SK-N-SH (cell line): ENCODE data around the gene BBLN. TPM values are rescaled to one million over a fixed set of nuclear protein-coding genes. Genes with fewer than 3 reads are reported as not detected.

ENCODE experiments used
- CTCF ChIA-PET: fragments of 300-600, 350-600 bp; formaldehyde crosslinking; extraction: SDS; loops from one replicate; lab custom pipeline; 2021; lab: Yijun Ruan, JAX
- POLR2A ChIA-PET: fragments of 350-600 bp; sonication (Branson Sonifier 250); formaldehyde crosslinking; extraction: SDS; loops from one replicate; lab custom pipeline; 2020; ENCODE audit warnings: antibody characterized with exemption, inconsistent platforms; lab: Yijun Ruan, JAX
- DNase-seq: peaks from one replicate; pipeline ENCODE4 v3.0.0; 2012
- H2AFZ ChIP-seq: fragments of 200-600 bp; sonication (generic); 2 replicates; pipeline ENCODE4 v1.8.1; 2016; ENCODE audit warnings: antibody characterized with exemption, mild to moderate bottlenecking, low read depth
- H3F3A ChIP-seq: fragments of 200-600 bp; sonication (generic); replicated peaks from 2 replicates; pipeline ENCODE3; 2016; ENCODE audit warnings: antibody characterized with exemption, mild to moderate bottlenecking; ENCODE audit not compliant: insufficient read depth
- H3K27ac ChIP-seq, 2 experiments: fragments of 200-500 bp in 1 of 2; fragments of 200-600 bp in 1 of 2; sonication (Bioruptor generic) in 1 of 2; sonication (generic), shearing (Covaris generic) in 1 of 2; 2 replicates each; pipeline versions ENCODE4 v1.5.1 to v1.6.1; 2014 to 2016; ENCODE audit warnings: low read depth in 2 of 2, inconsistent platforms in 1 of 2, low read length in 1 of 2, mild to moderate bottlenecking in 1 of 2, mixed read lengths in 1 of 2
- H3K27me3 ChIP-seq: fragments of 200-600 bp; sonication (generic), shearing (Covaris generic); 2 replicates; pipeline ENCODE4 v1.6.1; 2016; ENCODE audit warnings: mixed run types; ENCODE audit not compliant: insufficient read depth
- H3K36me3 ChIP-seq, 2 experiments: fragments of 200-500 bp in 1 of 2; fragments of 200-600 bp in 1 of 2; sonication (Bioruptor generic) in 1 of 2; sonication (generic) in 1 of 2; replicated peaks in 1 of 2; 2 replicates each; pipeline versions ENCODE3 to v1.5.1; 2014 to 2016; ENCODE audit warnings: low read length in 1 of 2, mild to moderate bottlenecking in 1 of 2; ENCODE audit not compliant: insufficient read depth in 2 of 2, control insufficient read depth in 1 of 2
- H3K4me1 ChIP-seq, 2 experiments: fragments of 200-500 bp in 1 of 2; fragments of 200-600 bp in 1 of 2; sonication (Bioruptor generic) in 1 of 2; sonication (generic), shearing (Covaris generic) in 1 of 2; 2 replicates each; pipeline versions ENCODE4 v1.5.1 to v1.6.1; 2014 to 2016; ENCODE audit warnings: low read depth in 1 of 2, low read length in 1 of 2, mixed run types in 1 of 2; ENCODE audit not compliant: insufficient read depth in 2 of 2, control insufficient read depth in 1 of 2
- H3K4me2 ChIP-seq: fragments of 200-600 bp; sonication (generic), shearing (Covaris generic); 2 replicates; pipeline ENCODE4 v1.6.1; 2017; ENCODE audit warnings: mixed run types
- H3K4me3 ChIP-seq, 2 experiments: fragments of 200-500 bp in 1 of 2; fragments of 200-600 bp in 1 of 2; sonication (Bioruptor generic) in 1 of 2; sonication (generic), shearing (Covaris generic) in 1 of 2; 2 replicates each; pipeline versions ENCODE4 v1.5.1 to v1.8.1; 2014 to 2016; ENCODE audit warnings: low read depth in 2 of 2, inconsistent platforms in 1 of 2, low read length in 1 of 2, mild to moderate bottlenecking in 1 of 2, mixed read lengths in 1 of 2, moderate library complexity in 1 of 2
- H3K79me2 ChIP-seq: fragments of 200-600 bp; sonication (generic); 2 replicates; pipeline ENCODE4 v1.8.1; 2017; ENCODE audit warnings: mild to moderate bottlenecking; ENCODE audit not compliant: insufficient read depth
- H3K9ac ChIP-seq: fragments of 200-600 bp; sonication (generic); 2 replicates; pipeline ENCODE4 v1.6.1; 2017; ENCODE audit warnings: mixed run types
- H3K9me2 ChIP-seq: fragments of 200-600 bp; sonication (generic); 2 replicates; pipeline ENCODE4 v1.6.1; 2017; ENCODE audit warnings: mixed run types
- H3K9me3 ChIP-seq: fragments of 200-600 bp; sonication (generic); 2 replicates; pipeline ENCODE4 v1.6.1; 2017; ENCODE audit warnings: mixed run types, mild to moderate bottlenecking, moderate library complexity
- H4K20me1 ChIP-seq: fragments of 200-600 bp; sonication (generic); 2 replicates; pipeline ENCODE4 v1.6.1; 2017; ENCODE audit warnings: mild to moderate bottlenecking, mixed run types; ENCODE audit not compliant: insufficient read depth
- CHD2 ChIP-seq: fragments of 150-350 bp; IDR thresholded peaks from 2 replicates; pipeline ENCODE4 v1.6.1; 2018; ENCODE audit warnings: low read length; ENCODE audit not compliant: partially characterized antibody
- ELF1 ChIP-seq: IDR thresholded peaks from 2 replicates; pipeline ENCODE4 v1.4.0; 2012
- EP300 ChIP-seq, 2 experiments: IDR thresholded peaks; 2 replicates each; pipeline versions ENCODE4 v1.4.0 to v1.6.1; 2012; ENCODE audit warnings: borderline replicate concordance in 1 of 2, low read depth in 1 of 2, low read length in 1 of 2
- EZH2phosphoT487 ChIP-seq: fragments of 200-600 bp; sonication (generic); IDR thresholded peaks from 2 replicates; pipeline ENCODE4 v1.6.1; 2017; ENCODE audit warnings: low read depth, mixed run types, mild to moderate bottlenecking, antibody characterized with exemption, moderate library complexity, borderline replicate concordance
- FOXJ3 ChIP-seq: sonication (generic); formaldehyde crosslinking; IDR thresholded peaks from 2 replicates; pipeline ENCODE4 v1.5.1; 2020; ENCODE audit warnings: mild to moderate bottlenecking, missing genetic modification reagents
- GABPA ChIP-seq: IDR thresholded peaks from 2 replicates; pipeline ENCODE4 v1.4.0; 2012; ENCODE audit warnings: low read depth, mild to moderate bottlenecking
- GATA2 ChIP-seq: sonication (generic); formaldehyde crosslinking; IDR thresholded peaks from 2 replicates; pipeline ENCODE4 v1.5.0; 2020; ENCODE audit warnings: mild to moderate bottlenecking, missing genetic modification reagents
- MEF2A ChIP-seq: IDR thresholded peaks from 2 replicates; pipeline ENCODE4 v1.4.0; 2012; ENCODE audit warnings: low read depth, borderline replicate concordance
- MXI1 ChIP-seq: IDR thresholded peaks from 2 replicates; pipeline ENCODE4 v1.6.1; 2012; ENCODE audit warnings: mild to moderate bottlenecking, low read depth, low read length, improper control_type of control experiment
- NFIC ChIP-seq: IDR thresholded peaks from 2 replicates; pipeline ENCODE4 v1.4.0; 2012; ENCODE audit warnings: borderline replicate concordance
- NRF1 ChIP-seq: IDR thresholded peaks from 2 replicates; pipeline ENCODE4 v1.6.1; 2012; ENCODE audit warnings: low read depth, mild to moderate bottlenecking, low read length
- POLR2AphosphoS5 ChIP-seq: IDR thresholded peaks from 2 replicates; pipeline ENCODE4 v1.6.1; 2012; ENCODE audit warnings: low read depth, low read length
- RAD21 ChIP-seq: IDR thresholded peaks from 2 replicates; pipeline ENCODE4 v1.6.1; 2012; ENCODE audit warnings: mild to moderate bottlenecking, low read length
- RFX5 ChIP-seq: IDR thresholded peaks from 2 replicates; pipeline ENCODE4 v1.6.1; 2012; ENCODE audit warnings: mild to moderate bottlenecking, improper control_type of control experiment, low read length
- SIN3A ChIP-seq: IDR thresholded peaks from 2 replicates; pipeline ENCODE4 v1.6.1; 2012; ENCODE audit warnings: low read depth, mild to moderate bottlenecking, low read length, moderate library complexity, borderline replicate concordance
- SMC3 ChIP-seq: IDR thresholded peaks from 2 replicates; pipeline ENCODE4 v1.6.1; 2012; ENCODE audit warnings: low read depth, low read length, improper control_type of control experiment
- TCF12 ChIP-seq: IDR thresholded peaks from 2 replicates; pipeline ENCODE4 v1.4.0; 2012
- TEAD4 ChIP-seq: IDR thresholded peaks from 2 replicates; pipeline ENCODE4 v1.4.0; 2012; ENCODE audit warnings: mild to moderate bottlenecking, borderline replicate concordance; ENCODE audit not compliant: insufficient read depth
- YY1 ChIP-seq: IDR thresholded peaks from 2 replicates; pipeline ENCODE4 v1.4.0; 2012; ENCODE audit warnings: low read depth, mild to moderate bottlenecking
- WGBS: methylation state at CpG from one replicate; pipeline ENCODE4 v1.1.6; 2017; ENCODE audit warnings: low lambda C conversion rate; 5-methylcytosine and 5-hydroxymethylcytosine counted together
- polyA plus RNA-seq, 3 experiments: library from polyadenylated mRNA; depleted of rRNA; stranded (reverse); fragments of >200 nt; gene quantifications; 2 replicates each; pipeline ENCODE4 v1.2.3, GENCODE V29; 2012
- TF ChIP-seq, protein P1 (sequence below): IDR thresholded peaks from 2 replicates; pipeline ENCODE4 v1.4.0; 2012; ENCODE audit warnings: low read depth, borderline replicate concordance
- TF ChIP-seq, protein P2 (sequence below): fragments of 200-600 bp; sonication (generic); IDR thresholded peaks from 2 replicates; pipeline ENCODE4 v1.6.1; 2017; ENCODE audit warnings: antibody characterized with exemption, mild to moderate bottlenecking, moderate library complexity
- TF ChIP-seq, protein P3 (sequence below): fragments of 150-350 bp; IDR thresholded peaks from 2 replicates; pipeline ENCODE4 v1.6.1; 2016; ENCODE audit warnings: mild to moderate bottlenecking, low read depth, low read length
- TF ChIP-seq, protein P4 (sequence below): IDR thresholded peaks from 2 replicates; pipeline ENCODE4 v1.4.0; 2012; ENCODE audit warnings: low read depth
- TF ChIP-seq, protein P5 (sequence below): fragments of 150-350 bp; IDR thresholded peaks from 2 replicates; pipeline ENCODE4 v1.6.1; 2017; ENCODE audit warnings: antibody characterized with exemption, low read length, low read depth, borderline replicate concordance

The BBLN gene
- polyA plus RNA-seq, 1 of the 3 experiments (the other 2 are of a cell fraction) = 109 TPM

DNA sequence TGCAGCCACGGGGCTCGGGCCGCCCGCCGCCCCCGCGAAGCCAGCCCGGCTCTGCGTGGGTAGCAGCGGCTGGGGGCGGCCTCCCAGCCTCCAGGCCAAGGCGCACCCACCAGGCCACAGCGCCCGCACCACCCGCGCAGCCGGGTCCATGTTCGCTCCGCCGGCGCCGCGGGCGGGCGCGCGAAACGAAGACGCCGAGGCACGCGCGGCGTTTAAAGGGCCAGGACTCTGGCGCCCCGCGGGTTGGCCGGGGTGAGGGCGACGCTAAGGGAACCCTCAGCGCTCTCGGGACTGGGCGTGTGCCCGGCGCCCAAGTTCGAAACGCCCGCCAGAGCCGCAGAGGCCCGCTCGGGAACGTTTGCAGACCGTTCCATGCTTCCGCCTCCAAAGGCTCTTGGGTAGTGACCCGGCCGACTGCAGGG is 32.5 kb upstream of the BBLN start, which contains the start of gene PTGES2 (continued):
- TF ChIP-seq EZH2phosphoT487 (no peak), GATA2 (CRISPR knock-in tag) (no peak), MEF2A (peak; percentile 45; the same call in 1 of the 2 replicates), RAD21 (no peak)
- TF ChIP-seq, protein P1, sequence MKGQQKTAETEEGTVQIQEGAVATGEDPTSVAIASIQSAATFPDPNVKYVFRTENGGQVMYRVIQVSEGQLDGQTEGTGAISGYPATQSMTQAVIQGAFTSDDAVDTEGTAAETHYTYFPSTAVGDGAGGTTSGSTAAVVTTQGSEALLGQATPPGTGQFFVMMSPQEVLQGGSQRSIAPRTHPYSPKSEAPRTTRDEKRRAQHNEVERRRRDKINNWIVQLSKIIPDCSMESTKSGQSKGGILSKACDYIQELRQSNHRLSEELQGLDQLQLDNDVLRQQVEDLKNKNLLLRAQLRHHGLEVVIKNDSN = no peak; the same call in 1 of the 2 replicates
- TF ChIP-seq, protein P2, sequence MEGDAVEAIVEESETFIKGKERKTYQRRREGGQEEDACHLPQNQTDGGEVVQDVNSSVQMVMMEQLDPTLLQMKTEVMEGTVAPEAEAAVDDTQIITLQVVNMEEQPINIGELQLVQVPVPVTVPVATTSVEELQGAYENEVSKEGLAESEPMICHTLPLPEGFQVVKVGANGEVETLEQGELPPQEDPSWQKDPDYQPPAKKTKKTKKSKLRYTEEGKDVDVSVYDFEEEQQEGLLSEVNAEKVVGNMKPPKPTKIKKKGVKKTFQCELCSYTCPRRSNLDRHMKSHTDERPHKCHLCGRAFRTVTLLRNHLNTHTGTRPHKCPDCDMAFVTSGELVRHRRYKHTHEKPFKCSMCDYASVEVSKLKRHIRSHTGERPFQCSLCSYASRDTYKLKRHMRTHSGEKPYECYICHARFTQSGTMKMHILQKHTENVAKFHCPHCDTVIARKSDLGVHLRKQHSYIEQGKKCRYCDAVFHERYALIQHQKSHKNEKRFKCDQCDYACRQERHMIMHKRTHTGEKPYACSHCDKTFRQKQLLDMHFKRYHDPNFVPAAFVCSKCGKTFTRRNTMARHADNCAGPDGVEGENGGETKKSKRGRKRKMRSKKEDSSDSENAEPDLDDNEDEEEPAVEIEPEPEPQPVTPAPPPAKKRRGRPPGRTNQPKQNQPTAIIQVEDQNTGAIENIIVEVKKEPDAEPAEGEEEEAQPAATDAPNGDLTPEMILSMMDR = no peak

DNA sequence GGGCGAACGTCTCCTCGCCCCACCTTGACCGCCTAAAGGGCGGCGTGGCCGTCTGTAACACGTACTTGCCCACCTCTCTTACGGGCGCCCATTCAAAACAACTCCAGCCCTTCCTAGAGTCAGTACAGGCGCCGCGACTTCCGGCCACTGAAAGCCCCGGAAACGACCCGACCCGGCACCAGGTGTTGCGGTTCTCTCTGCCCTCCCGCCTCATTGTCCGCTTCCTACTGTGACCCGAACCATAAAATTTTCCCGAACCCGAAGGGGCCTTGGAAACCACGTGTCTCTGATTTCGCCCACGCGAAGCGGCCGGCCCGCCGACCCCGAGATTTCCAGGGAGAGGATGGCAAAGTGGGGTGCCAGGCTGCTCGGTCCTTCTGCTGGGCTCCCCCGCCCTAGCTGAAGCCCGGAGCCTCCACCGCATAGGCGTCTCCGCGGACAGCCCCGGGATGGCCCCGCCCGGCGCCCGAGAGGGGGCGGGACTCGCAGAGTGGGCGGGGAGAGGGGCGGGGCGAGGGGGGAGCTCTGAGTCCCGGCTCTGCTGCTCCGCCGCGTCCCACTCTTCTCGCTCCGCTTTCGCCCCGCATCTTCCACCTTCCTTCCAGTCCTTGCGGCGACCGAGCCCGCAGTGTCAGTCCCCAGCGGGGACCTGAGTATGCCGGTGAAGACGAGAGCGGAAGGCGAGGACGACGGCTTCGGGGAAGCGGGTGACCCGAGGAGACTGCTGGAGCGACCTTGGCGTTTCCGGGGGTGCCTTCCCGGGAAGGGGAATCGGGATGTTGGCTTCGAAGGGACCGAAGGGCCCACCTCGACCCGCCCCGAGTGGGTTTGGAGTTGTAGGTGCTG is 31.9 kb upstream of the BBLN start:
- Histone ChIP-seq H3K36me3 (peaks cover 0 to 10% of the 10 kb centered on the region in 2 experiments), H3F3A (no peaks in the 10 kb centered on the region), H2AFZ (peak overlapping the region; percentile 99), H3K9me2 (no peaks in the 10 kb centered on the region), H4K20me1 (peaks cover 14% of the 10 kb centered on the region; the same call in 1 of the 2 replicates), H3K9ac (peak overlapping the region; percentile 89), H3K9me3 (no peaks in the 10 kb centered on the region), H3K4me3 (peak overlapping the region; percentile 94 to 96), H3K27me3 (no peaks in the 10 kb centered on the region), H3K4me1 (peaks cover 0 to 27% of the 10 kb centered on the region in 2 experiments; a peak in 1 of 4 replicates), H3K4me2 (peak overlapping the region; percentile 98), H3K79me2 (peaks cover 21% of the 10 kb centered on the region), H3K27ac (peak overlapping the region; percentile 91 to 97)
- CTCF ChIA-PET = interaction anchor here (0.8 to 6.3 kb wide), 5 partner anchors 12 to 185 kb away, joined by 3 to 82 read pairs (median 3); no protein-coding TSS in a partner anchor
- peak; percentile 94 for DNase-seq
- POLR2A ChIA-PET = interaction anchor here (1.1 to 1.4 kb wide), 3 partner anchors 10 to 34 kb away, joined by 3 read pairs; no protein-coding TSS in a partner anchor
- 0% methylated on average over 33 of the region's 82 CpGs for WGBS
- TF ChIP-seq SIN3A (0 out of 2 replicates have a peak, but pooled peaks have one; percentile 23), TCF12 (no peak), EZH2phosphoT487 (no peak), GATA2 (CRISPR knock-in tag) (no peak), EP300 (IDR thresholded peaks at IDR 0.05; ENCODE audit: borderline replicate concordance in 1 of 2, low read depth in 1 of 2, low read length in 1 of 2) (peak in 1 of 2 experiments; percentile 15; a peak in 1 of 4 replicates), MXI1 (peak; percentile 82), YY1 (0 out of 2 replicates have a peak, but pooled peaks have one; percentile 60), GABPA (peak; percentile 59; the same call in 1 of the 2 replicates), MEF2A (no peak; the same call in 1 of the 2 replicates), POLR2AphosphoS5 (0 out of 2 replicates have a peak, but pooled peaks have one; percentile 58), NFIC (no peak), NRF1 (no peak), ELF1 (no peak; the same call in none of the 2 replicates), FOXJ3 (CRISPR knock-in tag) (no peak), RAD21 (no peak), CHD2 (peak; percentile 31), RFX5 (no peak), SMC3 (no peak), TEAD4 (no peak)
- TF ChIP-seq, protein P1 = peak; percentile 87
- TF ChIP-seq, protein P3, sequence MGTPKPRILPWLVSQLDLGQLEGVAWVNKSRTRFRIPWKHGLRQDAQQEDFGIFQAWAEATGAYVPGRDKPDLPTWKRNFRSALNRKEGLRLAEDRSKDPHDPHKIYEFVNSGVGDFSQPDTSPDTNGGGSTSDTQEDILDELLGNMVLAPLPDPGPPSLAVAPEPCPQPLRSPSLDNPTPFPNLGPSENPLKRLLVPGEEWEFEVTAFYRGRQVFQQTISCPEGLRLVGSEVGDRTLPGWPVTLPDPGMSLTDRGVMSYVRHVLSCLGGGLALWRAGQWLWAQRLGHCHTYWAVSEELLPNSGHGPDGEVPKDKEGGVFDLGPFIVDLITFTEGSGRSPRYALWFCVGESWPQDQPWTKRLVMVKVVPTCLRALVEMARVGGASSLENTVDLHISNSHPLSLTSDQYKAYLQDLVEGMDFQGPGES = no peak
- TF ChIP-seq, protein P4, sequence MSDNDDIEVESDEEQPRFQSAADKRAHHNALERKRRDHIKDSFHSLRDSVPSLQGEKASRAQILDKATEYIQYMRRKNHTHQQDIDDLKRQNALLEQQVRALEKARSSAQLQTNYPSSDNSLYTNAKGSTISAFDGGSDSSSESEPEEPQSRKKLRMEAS = peak; percentile 91
- TF ChIP-seq, protein P5, sequence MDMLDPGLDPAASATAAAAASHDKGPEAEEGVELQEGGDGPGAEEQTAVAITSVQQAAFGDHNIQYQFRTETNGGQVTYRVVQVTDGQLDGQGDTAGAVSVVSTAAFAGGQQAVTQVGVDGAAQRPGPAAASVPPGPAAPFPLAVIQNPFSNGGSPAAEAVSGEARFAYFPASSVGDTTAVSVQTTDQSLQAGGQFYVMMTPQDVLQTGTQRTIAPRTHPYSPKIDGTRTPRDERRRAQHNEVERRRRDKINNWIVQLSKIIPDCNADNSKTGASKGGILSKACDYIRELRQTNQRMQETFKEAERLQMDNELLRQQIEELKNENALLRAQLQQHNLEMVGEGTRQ = no peak
